Brain microvascular endothelial cell (primary cell): Measurements from ENCODE around the gene EDIL3.

Experiments
- DNase-seq: peaks from one replicate; pipeline ENCODE4 v3.0.0-alpha.2; 2020
- H3K27ac ChIP-seq: fragments of 250-450 bp; sonication (Bioruptor Pico); 2 replicates; pipeline ENCODE4 v1.5.1; 2020; ENCODE audit warnings: mild to moderate bottlenecking, moderate library complexity
- H3K27me3 ChIP-seq: fragments of 250-450 bp; sonication (Bioruptor Pico); replicated peaks from 2 replicates; pipeline ENCODE4 v1.5.1; 2020; ENCODE audit warnings: mild to moderate bottlenecking
- H3K36me3 ChIP-seq: fragments of 250-450 bp; sonication (Bioruptor Pico); replicated peaks from 2 replicates; pipeline ENCODE4 v1.5.1; 2020; ENCODE audit warnings: mild to moderate bottlenecking
- H3K4me3 ChIP-seq: 2 replicates; pipeline ENCODE4 v1.5.1; 2011; ENCODE audit warnings: low read depth, mild to moderate bottlenecking, control low read depth, low read length, moderate library complexity
- in situ Hi-C: cut with HindIII; loops from 2 replicates; pipeline ENCODE4 v1.10.0; 2017; ENCODE audit warnings: low sequenced_read_pairs, low pct_ligation_motif_present
- TF ChIP-seq, protein P1 (sequence below): IDR thresholded peaks from 2 replicates; pipeline ENCODE4 v1.5.1; 2011; ENCODE audit warnings: low read depth, mild to moderate bottlenecking, moderate library complexity, low read length, control low read depth, inconsistent platforms; ENCODE audit errors: missing control alignments

Gene EDIL3

GRCh38 chr5:83924891-83925290, 459.8 kb downstream of the EDIL3 start:
- in situ Hi-C loops = no loop called here
- Histone ChIP-seq H3K27me3 (no peaks in the 10 kb centered on the region), H3K4me3 (no peak overlapping the region), H3K36me3 (no peaks in the 10 kb centered on the region), H3K27ac (peak overlapping the region; percentile 83)
- TF ChIP-seq, protein P1, sequence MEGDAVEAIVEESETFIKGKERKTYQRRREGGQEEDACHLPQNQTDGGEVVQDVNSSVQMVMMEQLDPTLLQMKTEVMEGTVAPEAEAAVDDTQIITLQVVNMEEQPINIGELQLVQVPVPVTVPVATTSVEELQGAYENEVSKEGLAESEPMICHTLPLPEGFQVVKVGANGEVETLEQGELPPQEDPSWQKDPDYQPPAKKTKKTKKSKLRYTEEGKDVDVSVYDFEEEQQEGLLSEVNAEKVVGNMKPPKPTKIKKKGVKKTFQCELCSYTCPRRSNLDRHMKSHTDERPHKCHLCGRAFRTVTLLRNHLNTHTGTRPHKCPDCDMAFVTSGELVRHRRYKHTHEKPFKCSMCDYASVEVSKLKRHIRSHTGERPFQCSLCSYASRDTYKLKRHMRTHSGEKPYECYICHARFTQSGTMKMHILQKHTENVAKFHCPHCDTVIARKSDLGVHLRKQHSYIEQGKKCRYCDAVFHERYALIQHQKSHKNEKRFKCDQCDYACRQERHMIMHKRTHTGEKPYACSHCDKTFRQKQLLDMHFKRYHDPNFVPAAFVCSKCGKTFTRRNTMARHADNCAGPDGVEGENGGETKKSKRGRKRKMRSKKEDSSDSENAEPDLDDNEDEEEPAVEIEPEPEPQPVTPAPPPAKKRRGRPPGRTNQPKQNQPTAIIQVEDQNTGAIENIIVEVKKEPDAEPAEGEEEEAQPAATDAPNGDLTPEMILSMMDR = no peak
- peak; percentile 74 for DNase-seq

GRCh38 chr5:83924171-83924570, 460.5 kb downstream of the EDIL3 start:
- peak overlapping the region; percentile 83 for H3K27ac ChIP-seq
- TF ChIP-seq, protein P1 = no peak
- no peak overlapping the region for H3K4me3 ChIP-seq
- DNase-seq = peak; percentile 61
- in situ Hi-C loops = no loop called here
- H3K36me3 ChIP-seq = no peaks in the 10 kb centered on the region
- no peaks in the 10 kb centered on the region for H3K27me3 ChIP-seq

GRCh38 chr5:83922699-83923098, 462.0 kb downstream of the EDIL3 start:
- H3K27me3 ChIP-seq = no peaks in the 10 kb centered on the region
- no peak overlapping the region for H3K27ac ChIP-seq
- H3K4me3 ChIP-seq = no peak overlapping the region
- TF ChIP-seq, protein P1 = peak; percentile 3
- no peaks in the 10 kb centered on the region for H3K36me3 ChIP-seq
- in situ Hi-C loops = no loop called here
- DNase-seq = no peak

GRCh38 chr5:83921666-83922193, 462.9 kb downstream of the EDIL3 start:
- Histone ChIP-seq H3K4me3 (no peak overlapping the region), H3K27ac (no peak overlapping the region), H3K27me3 (no peaks in the 10 kb centered on the region), H3K36me3 (no peaks in the 10 kb centered on the region)
- TF ChIP-seq, protein P1 = no peak
- in situ Hi-C loops = no loop called here
- no peak for DNase-seq

GRCh38 chr5:83919071-83920041, 465.3 kb downstream of the EDIL3 start:
- no peak overlapping the region for H3K4me3 ChIP-seq
- TF ChIP-seq, protein P1 = no peak
- H3K27me3 ChIP-seq = no peaks in the 10 kb centered on the region
- no peaks in the 10 kb centered on the region for H3K36me3 ChIP-seq
- DNase-seq = no peak
- peak overlapping the region; percentile 23 for H3K27ac ChIP-seq
- in situ Hi-C loops = no loop called here
